HG03103 (cell line): ENCODE measurements around the gene HSDL1.
"Not testable (repeated sequence)": the region's sequence is repeated elsewhere in the genome, so short reads cannot be mapped to it uniquely, and the experiment has no call there.

Experiments
- ATAC-seq: cut with Tn5 transposase; IDR thresholded peaks from one replicate; pipeline ENCODE4 v1.9.1; 2021; ENCODE audit warnings: low read depth; ENCODE audit not compliant: unreplicated experiment

HSDL1 gene

DNA sequence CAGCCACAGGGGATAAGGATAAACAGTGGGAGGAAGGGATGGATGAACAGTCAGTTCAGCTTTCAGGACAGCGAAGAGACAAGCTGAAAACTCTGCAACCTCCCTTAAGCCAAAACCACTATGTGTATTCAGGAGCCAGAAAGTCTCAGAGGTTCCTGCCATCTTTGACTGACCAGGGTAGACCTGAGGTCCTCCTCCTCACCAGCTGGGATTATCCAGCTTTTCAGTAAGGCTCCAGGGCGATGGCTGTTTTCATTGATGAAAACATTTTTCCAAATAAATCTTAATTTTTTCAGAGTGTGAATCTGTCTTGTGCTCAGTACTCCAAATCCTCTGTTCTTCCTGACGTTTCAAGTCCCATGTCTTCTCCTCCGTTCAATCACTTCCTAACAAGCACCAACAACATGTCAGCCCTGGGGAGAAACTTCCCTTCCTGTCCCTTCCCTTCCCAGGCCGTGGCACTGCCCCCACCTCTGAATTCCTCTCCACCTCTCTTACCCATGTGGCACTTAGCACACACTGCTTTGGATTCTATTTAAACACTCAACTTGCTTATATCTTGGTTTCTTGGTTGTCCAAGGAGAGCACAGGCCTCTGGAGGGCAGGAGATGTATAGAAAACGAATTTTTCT is 5.2 kb downstream of the HSDL1 start:
- ATAC-seq, result no peak

GRCh38 chr16:84138824-84139627 is 6.0 kb downstream of the HSDL1 start:
- no peak for ATAC-seq

DNA sequence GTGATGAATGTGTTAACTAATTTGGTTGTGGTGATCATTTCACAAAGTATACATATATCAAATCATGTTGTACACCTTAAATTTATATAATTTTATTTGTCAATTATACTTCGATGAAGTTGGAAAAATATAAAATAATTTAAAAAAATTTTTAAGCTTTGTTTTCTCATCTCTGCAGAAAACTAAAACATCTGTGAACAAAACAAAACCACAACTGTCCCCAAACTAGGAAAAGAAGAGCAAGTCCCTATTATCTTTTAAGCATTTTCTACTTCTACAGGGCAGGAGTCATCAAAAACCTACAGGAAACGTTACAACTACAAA is 6.5 kb downstream of the HSDL1 start:
- no peak for ATAC-seq

DNA sequence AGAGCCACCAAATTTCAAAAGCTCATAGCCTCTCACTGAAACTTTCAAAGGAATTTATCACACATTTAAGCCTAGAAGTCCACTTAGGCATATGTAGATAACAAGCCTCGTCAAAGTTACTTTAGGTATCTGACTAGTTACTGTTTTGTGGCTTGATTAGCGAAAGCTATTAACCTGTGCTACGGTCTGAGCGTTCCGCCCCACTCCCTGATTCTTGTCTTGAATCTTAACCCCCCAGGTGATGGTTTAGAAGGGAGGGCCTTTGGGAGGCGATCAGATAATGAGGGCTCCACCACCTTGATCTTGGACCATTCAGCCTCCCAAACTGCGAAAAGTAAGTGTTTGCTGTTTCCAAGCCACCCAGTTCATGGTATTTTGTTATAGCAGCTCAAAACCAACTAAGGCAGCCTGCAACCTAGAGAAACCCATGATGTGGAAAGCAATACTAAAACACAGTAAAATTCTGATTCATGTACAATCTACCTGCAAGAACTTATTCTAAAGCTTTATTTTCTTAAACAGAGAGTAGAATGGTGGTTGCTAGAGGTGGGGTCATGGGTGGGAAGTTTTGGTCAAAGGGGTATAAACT is 7.1 kb downstream of the HSDL1 start:
- ATAC-seq, result no peak

DNA sequence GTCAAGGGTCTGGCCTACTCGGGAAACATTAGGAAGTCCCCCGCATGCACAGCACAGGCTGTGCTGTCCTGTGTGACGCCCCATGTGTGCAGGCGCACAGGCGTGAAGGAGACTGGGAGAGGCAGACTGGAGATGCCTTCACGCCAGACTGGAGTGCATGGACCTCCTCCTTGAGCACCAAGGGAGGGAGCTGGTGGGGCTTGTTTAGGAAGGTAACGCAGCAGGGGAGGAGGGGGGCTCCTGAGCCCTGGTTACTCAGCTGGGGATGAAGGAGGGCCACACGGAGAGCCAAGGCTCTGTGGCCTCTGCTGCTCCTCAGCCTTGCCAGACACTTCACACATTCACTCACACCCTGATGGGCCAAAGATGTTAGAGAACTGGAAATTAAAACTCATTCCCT is 7.7 kb downstream of the HSDL1 start:
- ATAC-seq, result no peak

DNA sequence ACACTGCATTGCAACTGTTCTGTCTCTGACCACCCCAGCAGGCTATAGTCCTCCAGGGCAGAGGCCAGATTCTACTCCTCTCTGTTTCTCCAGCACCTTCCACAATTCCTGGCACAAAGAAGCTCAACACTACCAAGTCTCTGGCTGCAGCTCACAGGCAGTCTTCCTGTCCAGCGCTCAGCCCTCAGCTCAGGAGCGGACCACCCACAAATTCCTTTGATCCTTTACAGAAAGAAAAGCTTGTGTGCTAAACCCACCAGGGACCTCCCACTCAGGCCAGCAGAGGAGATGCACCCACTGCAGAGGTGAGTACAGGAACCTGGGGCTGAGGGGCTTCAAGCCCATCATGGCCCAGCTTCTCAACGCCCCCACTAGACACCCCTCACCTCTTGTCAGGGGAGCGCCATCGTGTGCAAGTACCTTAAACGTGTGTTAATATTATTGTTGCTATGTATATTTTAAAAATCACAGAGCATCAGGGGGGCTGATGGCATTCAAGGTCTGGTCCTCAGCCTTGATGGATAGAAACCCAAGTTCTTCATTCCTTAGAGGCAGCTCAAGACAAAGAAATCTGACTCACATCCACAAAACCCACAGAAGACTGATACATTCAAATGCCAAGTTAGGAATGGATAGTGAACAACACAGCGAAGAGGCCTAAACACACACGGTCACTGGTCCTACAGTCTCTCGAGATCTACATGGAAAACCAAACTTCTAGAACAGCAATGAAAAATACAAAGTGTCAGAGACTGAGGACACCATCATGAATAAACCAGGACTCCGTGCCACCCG is 8.4 kb downstream of the HSDL1 start:
- no peak for ATAC-seq

- no peak for ATAC-seq
These were observed 12.3 kb downstream of the HSDL1 start for GRCh38 chr16:84132527-84133285.

GRCh38 chr16:84131117-84131516 is 13.9 kb downstream of the HSDL1 start:
- ATAC-seq, result no peak

- no peak for ATAC-seq
These were observed 20.5 kb downstream of the HSDL1 start for GRCh38 chr16:84124257-84125073.

DNA sequence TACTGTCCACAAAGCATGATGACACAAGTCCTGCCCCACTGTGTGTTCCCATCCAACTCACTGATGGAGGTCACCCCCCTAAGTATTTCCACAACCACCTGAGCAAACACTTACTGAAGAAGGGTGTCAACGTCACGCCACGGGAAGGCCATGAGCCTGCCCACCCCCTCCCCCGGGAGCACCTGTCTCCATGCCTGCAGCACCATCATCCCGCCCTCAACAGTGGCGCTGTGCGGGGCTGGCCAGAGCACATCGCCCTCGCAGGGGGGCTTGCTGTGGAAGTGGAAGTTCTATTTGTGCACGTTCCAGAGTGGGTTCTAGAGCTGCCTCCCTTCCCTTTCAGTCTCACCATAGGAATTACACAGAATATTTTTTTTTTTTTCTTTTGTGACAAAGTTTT is 24.0 kb downstream of the HSDL1 start:
- no peak for ATAC-seq

DNA sequence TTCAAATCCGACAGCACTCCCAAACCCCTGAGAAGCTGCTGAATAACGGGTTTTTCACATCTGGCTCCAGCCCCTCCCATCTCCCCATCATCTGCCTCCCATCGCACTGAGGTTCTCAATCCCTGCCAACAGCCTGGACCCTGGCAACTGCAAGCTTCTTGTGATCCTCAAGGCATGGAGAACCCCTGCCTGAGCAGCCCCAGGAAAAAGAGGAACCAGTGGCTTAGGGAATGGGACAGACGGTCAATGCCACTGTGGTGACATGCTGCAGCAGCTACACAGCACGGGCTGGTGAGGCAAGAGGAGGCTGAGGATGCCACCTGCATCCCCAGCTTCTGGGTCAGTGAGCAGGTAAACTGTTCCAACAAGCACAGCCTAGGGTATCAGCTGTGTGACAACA is 25.0 kb downstream of the HSDL1 start:
- ATAC-seq, result no peak

DNA sequence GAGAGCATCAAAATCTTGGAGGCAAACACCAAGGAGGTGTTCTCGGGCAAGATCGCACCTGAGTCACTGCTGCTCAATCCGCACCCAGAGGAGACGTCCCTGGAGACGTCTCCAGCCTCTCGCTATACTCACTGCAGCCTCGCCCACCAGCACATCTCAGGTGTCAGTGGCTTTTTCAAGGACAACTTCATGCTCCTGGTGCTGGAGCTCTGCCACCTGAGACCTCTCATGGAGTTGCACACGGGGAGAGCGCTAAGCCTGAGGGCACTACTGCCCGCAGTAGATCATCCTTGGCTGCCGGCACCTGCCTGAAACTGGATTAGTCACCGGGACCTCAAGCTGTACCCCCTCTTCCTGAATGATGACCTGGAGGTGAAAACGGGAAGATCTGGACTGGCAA is 25.6 kb downstream of the HSDL1 start:
- ATAC-seq, result no peak

GRCh38 chr16:84118315-84118714 is 26.7 kb downstream of the HSDL1 start:
- ATAC-seq, result not testable (repeated sequence)

GRCh38 chr16:84117494-84117843 is 27.5 kb downstream of the HSDL1 start:
- peak; percentile 8 for ATAC-seq

DNA sequence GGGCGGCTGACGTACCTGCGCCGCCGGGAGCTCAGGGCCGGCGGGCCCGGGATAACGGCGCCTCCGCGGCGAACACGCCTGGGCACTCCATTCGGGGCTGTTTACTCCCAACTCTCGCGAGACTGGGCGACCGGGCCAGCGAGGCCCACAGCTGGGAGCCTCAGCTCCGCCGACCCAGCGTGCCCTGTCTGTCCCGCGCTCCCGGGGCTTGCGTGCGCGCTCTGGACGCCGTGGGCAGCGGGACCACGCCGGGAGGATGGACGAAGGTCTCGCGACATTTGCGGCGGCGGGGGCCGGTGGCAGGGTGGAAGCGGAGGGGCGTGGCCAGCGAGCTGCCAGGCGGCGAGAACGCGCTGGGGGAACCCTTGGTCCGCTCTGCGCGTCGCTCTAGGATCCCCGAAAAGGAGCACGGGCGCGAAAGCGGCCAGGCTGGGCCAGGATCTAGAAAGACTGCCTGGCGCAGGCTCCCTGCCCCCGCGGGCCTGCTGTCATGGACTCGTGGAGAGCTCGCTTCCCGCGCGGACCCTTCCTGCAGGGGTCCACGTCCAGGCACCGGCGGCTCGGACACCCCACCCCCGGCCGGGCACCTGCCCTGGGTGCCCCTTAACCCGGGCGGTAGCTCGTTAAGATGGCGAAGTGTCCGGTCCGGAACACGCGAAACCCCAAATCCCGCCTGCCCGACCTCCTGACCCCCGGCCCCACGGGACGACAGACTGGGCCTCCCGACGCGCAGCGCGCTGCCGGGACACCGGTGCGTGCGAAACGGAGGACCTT is 28.1 kb downstream of the HSDL1 start, which contains the start of gene MBTPS1:
MBTPS1 (minus strand) TSS at position 223 of the 774 bp plus-strand sequence. CDS start 15,159 bp downstream, outside the sequence.
- peak; percentile 91 for ATAC-seq

GRCh38 chr16:84115919-84116719 is 28.9 kb downstream of the HSDL1 start:
- peak; percentile 27 for ATAC-seq

- not testable (repeated sequence) for ATAC-seq
These were observed 33.0 kb downstream of the HSDL1 start for GRCh38 chr16:84111949-84112348.

- ATAC-seq, result no peak
These were observed 33.5 kb downstream of the HSDL1 start for GRCh38 chr16:84111525-84111924.
